ENCODE measurements around the gene HMGN2.
A peak's percentile ranks its signal among the peaks of the same experiment; 100 is the strongest.
"Not testable (repeated sequence)": the region's sequence is repeated elsewhere in the genome, so short reads cannot be mapped to it uniquely, and the experiment has no call there.

Gene HMGN2

DNA sequence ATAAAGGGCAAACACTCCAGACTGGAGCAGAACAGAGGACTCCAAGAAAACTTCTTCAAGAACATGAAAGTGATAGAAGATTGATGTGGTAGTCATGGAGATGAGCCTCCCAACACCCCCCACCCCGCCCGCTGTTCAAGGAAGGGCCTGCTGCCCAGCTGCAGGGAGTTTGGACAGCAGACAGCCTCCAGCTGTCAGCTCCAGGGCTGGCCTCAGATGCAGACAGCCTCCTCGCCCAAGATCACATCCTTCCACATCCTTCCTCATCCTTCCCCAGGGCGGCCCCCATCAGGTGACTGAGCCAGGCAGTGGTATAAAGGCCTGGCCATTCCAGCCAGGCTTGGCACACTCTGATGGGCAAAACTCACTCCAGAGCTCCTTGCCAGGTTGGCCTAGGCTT lies 24.6 kb downstream of the HMGN2 start:
- Histone ChIP-seq H3K36me3 (ENCODE audit: insufficient read depth, low read length) (no peaks in the 10 kb centered on the region), H3K4me1 (ENCODE audit: insufficient read depth, low read length) (no peaks in the 10 kb centered on the region), H3K9me3 (ENCODE audit: control insufficient read depth, insufficient read depth, low read length) (no peaks in the 10 kb centered on the region), H3K9ac (ENCODE audit: low read depth, low read length) (no peak overlapping the region)

DNA sequence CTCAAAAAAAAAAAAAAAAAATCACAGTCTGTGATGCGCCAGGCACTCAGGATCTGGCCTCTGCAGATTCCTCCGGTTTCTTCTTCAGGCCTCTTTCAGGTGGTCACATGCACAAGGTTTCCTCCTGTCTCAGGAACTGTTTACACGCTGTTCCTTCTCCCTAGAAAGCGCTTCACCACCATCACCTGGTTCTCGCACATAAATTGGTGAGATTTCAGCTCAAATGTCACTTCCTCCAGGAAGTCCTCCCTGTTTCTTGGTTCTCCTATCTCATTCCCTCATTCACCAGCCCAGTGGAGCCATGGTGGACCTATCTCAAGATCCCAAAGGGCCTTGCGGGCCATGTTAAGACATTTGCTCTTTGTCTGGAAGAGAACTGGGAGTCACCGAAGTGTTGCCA lies 26.7 kb downstream of the HMGN2 start:
- Histone ChIP-seq H3K4me1 (ENCODE audit: insufficient read depth, low read length) (no peaks in the 10 kb centered on the region), H3K36me3 (ENCODE audit: insufficient read depth, low read length) (no peaks in the 10 kb centered on the region), H3K9ac (ENCODE audit: low read depth, low read length) (no peak overlapping the region), H3K9me3 (ENCODE audit: control insufficient read depth, insufficient read depth, low read length) (no peaks in the 10 kb centered on the region)

GRCh38 chr1:26500488-26501175 lies 28.4 kb downstream of the HMGN2 start:
- peak overlapping the region; percentile 69 for H3K9ac ChIP-seq (ENCODE audit: low read depth, low read length)
- no peaks in the 10 kb centered on the region for H3K4me1 ChIP-seq (ENCODE audit: insufficient read depth, low read length)
- H3K36me3 ChIP-seq (ENCODE audit: insufficient read depth, low read length), result no peaks in the 10 kb centered on the region
- H3K9me3 ChIP-seq (ENCODE audit: control insufficient read depth, insufficient read depth, low read length), result no peaks in the 10 kb centered on the region

- not testable (repeated sequence) for H3K36me3 ChIP-seq (ENCODE audit: insufficient read depth, low read length); H3K9me3 ChIP-seq (ENCODE audit: control insufficient read depth, insufficient read depth, low read length); H3K9ac ChIP-seq (ENCODE audit: low read depth, low read length); H3K4me1 ChIP-seq (ENCODE audit: insufficient read depth, low read length)
These were observed 38.5 kb downstream of the HMGN2 start for GRCh38 chr1:26510711-26511110.

DNA sequence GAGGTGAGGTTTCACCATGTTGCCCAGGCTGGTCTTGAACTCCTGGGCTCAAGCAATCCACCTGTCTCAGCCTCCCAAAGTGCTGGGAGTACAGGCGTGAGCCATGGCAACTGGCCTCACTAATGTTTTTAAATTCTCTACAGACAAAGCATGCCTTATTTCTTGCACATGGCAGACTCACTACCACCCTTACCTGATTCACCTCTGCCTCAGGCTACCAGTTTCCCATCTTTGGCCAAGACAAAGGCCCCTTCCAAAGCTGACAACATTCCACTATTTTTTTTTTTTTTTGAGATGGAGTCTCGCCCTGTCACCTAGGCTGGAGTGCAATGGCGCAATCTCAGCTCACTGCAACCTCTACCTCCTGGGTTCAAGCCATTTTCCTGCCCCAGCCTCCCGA lies 43.6 kb downstream of the HMGN2 start:
- not testable (repeated sequence) for H3K9me3 ChIP-seq (ENCODE audit: control insufficient read depth, insufficient read depth, low read length); H3K9ac ChIP-seq (ENCODE audit: low read depth, low read length); H3K36me3 ChIP-seq (ENCODE audit: insufficient read depth, low read length); H3K4me1 ChIP-seq (ENCODE audit: insufficient read depth, low read length)

GRCh38 chr1:26516987-26517765 lies 44.9 kb downstream of the HMGN2 start:
- H3K4me1 ChIP-seq (ENCODE audit: insufficient read depth, low read length), result peaks cover 7% of the 10 kb centered on the region; the same call in 1 of the 2 replicates
- no peak overlapping the region for H3K9ac ChIP-seq (ENCODE audit: low read depth, low read length)

GRCh38 chr1:26517766-26518049 lies 45.5 kb downstream of the HMGN2 start:
- H3K9me3 ChIP-seq (ENCODE audit: control insufficient read depth, insufficient read depth, low read length), result no peaks in the 10 kb centered on the region
- H3K9ac ChIP-seq (ENCODE audit: low read depth, low read length), result no peak overlapping the region
- H3K36me3 ChIP-seq (ENCODE audit: insufficient read depth, low read length), result no peaks in the 10 kb centered on the region
- peaks cover 7% of the 10 kb centered on the region; the same call in 1 of the 2 replicates for H3K4me1 ChIP-seq (ENCODE audit: insufficient read depth, low read length)

More at GRCh38 chr1:26516987-26517765, 44.9 kb downstream of the HMGN2 start:
- Histone ChIP-seq H3K36me3 (ENCODE audit: insufficient read depth, low read length) (no peaks in the 10 kb centered on the region), H3K9me3 (ENCODE audit: control insufficient read depth, insufficient read depth, low read length) (no peaks in the 10 kb centered on the region)

- Histone ChIP-seq H3K36me3 (ENCODE audit: insufficient read depth, low read length) (no peaks in the 10 kb centered on the region), H3K9me3 (ENCODE audit: control insufficient read depth, insufficient read depth, low read length) (no peaks in the 10 kb centered on the region), H3K9ac (ENCODE audit: low read depth, low read length) (no peak overlapping the region), H3K4me1 (ENCODE audit: insufficient read depth, low read length) (peaks cover 7% of the 10 kb centered on the region; the same call in 1 of the 2 replicates)
These were observed 46.1 kb downstream of the HMGN2 start for GRCh38 chr1:26518355-26518754.

DNA sequence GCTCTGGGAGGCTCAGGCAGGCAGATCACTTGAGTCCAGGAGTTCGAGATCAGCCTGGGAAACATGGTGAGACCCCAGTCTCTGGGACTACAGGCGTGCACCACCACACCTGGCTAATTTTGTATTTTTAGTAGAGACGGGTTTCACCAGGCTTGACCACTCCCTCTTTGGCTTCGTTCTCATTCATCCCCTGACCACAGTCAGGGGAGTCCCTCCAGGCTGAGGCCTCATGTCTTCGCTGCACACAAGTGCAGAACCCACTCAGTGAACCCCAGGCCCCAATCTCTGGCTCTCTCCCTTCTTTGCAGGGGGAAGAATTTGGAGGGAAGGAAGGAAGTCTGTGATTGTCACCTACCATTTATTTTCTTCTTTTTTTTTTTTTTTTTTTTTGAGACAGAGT lies 48.1 kb downstream of the HMGN2 start:
- no peaks in the 10 kb centered on the region for H3K9me3 ChIP-seq (ENCODE audit: control insufficient read depth, insufficient read depth, low read length)
- no peak overlapping the region for H3K9ac ChIP-seq (ENCODE audit: low read depth, low read length)
- no peaks in the 10 kb centered on the region for H3K36me3 ChIP-seq (ENCODE audit: insufficient read depth, low read length)
- peaks cover 7% of the 10 kb centered on the region; the same call in 1 of the 2 replicates for H3K4me1 ChIP-seq (ENCODE audit: insufficient read depth, low read length)

DNA sequence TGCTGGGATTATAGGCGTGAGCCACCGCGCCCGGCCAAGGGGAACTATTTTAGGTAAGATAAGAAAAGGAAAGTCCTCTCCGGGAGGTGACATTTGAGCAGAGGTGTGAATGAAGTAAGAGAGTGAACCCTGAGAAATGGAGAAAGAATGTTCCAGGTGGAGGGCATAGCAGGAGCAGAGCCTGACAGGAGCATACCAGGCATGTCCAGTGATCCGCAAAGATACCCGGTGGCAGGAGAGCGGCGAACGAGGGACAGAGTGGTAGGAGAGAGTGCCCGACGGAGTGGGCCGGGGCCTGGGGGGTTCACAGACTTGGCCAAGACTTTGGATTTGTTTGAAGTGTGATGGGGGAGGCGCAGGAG lies 49.4 kb downstream of the HMGN2 start:
- Histone ChIP-seq H3K9ac (ENCODE audit: low read depth, low read length) (no peak overlapping the region), H3K4me1 (ENCODE audit: insufficient read depth, low read length) (peaks cover 7% of the 10 kb centered on the region; the same call in 1 of the 2 replicates), H3K9me3 (ENCODE audit: control insufficient read depth, insufficient read depth, low read length) (no peaks in the 10 kb centered on the region), H3K36me3 (ENCODE audit: insufficient read depth, low read length) (no peaks in the 10 kb centered on the region)

DNA sequence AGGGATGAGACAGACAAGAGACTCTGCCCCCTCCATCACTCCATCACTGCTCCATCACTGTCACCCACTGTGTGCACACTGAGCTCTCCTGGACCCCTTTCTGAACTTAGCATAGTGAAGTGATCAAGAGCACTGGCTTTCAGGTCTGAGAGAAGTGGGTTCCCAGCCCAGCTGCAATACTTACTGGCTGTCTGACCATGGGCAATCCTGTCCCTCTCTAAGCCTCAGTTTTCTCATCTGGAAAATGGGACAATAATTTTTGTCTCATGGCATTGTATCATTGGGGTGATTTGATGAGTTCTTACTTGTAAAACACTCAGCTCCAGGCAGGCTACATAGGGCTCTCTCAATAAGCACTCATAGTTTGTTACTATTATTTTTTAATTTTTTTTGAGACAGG lies 49.8 kb downstream of the HMGN2 start:
- no peaks in the 10 kb centered on the region for H3K9me3 ChIP-seq (ENCODE audit: control insufficient read depth, insufficient read depth, low read length)
- no peaks in the 10 kb centered on the region for H3K36me3 ChIP-seq (ENCODE audit: insufficient read depth, low read length)
- H3K4me1 ChIP-seq (ENCODE audit: insufficient read depth, low read length), result peaks cover 7% of the 10 kb centered on the region; the same call in 1 of the 2 replicates
- H3K9ac ChIP-seq (ENCODE audit: low read depth, low read length), result no peak overlapping the region

DNA sequence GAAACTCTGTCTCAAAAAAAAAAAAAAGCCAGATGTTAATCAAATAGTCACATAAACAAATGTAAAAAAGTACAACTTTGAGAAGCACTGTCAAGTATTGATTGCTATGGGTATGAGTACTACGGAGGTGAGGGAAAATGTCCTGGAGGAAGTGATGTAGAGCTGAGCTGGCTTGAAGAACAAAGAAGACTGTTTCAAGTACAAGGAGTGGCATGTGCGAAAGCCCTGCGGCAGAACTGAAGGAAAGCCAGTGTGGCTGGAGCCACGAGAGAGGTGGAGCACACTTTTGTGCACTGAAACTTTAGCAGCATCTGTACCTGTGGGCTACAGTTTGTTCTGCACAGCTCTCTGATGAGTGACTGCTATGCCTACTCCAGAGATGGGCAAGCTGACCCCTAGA lies 51.9 kb downstream of the HMGN2 start:
- H3K4me1 ChIP-seq (ENCODE audit: insufficient read depth, low read length), result peaks cover 6% of the 10 kb centered on the region
- no peaks in the 10 kb centered on the region for H3K9me3 ChIP-seq (ENCODE audit: control insufficient read depth, insufficient read depth, low read length)
- H3K9ac ChIP-seq (ENCODE audit: low read depth, low read length), result no peak overlapping the region
- H3K36me3 ChIP-seq (ENCODE audit: insufficient read depth, low read length), result no peaks in the 10 kb centered on the region

Data from ES-I3 (cell line).